Left lung (tissue), 10 donors: ENCODE measurements around the gene NPIPA1. TPM values are rescaled to one million over a fixed set of nuclear protein-coding genes. Genes with fewer than 3 reads are reported as not detected.
"Not testable (repeated sequence)": the region's sequence is repeated elsewhere in the genome, so short reads cannot be mapped to it uniquely, and the experiment has no call there.

Source experiments
- ATAC-seq: fragments of 200-7000 bp; cut with Tn5 transposase; one replicate; pipeline ENCODE4 v1.9.1; 2020; ENCODE audit warnings: moderate library complexity
- DNase-seq, 4 donors: peaks; one replicate each; pipeline ENCODE4 v3.0.0-alpha.2; 2013 to 2020
- H3K27ac ChIP-seq, 2 donors: fragments of 200-600 bp; sonication (generic) in 1 of 2; one replicate each; pipeline versions ENCODE4 v1.5.0 to v1.8.0; 2020 to 2021
- H3K27me3 ChIP-seq, 2 donors: fragments of 200-600 bp; sonication (generic) in 1 of 2; one replicate each; pipeline versions ENCODE4 v1.5.0 to v1.8.0; 2020 to 2021
- H3K36me3 ChIP-seq, 2 donors: fragments of 200-600 bp; sonication (generic) in 1 of 2; one replicate each; pipeline versions ENCODE4 v1.5.0 to v1.8.0; 2020 to 2021
- H3K4me1 ChIP-seq, 2 donors: fragments of 200-600 bp; one replicate each; pipeline ENCODE4 v1.8.0; 2021
- H3K4me3 ChIP-seq, 2 donors: fragments of 200-600 bp; sonication (generic) in 1 of 2; one replicate each; pipeline versions ENCODE4 v1.5.0 to v1.8.0; 2020 to 2021; ENCODE audit warnings: mild to moderate bottlenecking in 1 of 2
- H3K9me3 ChIP-seq, 2 donors: fragments of 200-600 bp; sonication (generic) in 1 of 2; one replicate each; pipeline versions ENCODE4 v1.5.0 to v1.8.0; 2020 to 2021
- intact Hi-C, 2 donors: fragments of 100-400 bp; cut with DNase I; formaldehyde crosslinking; loops; one replicate each; pipeline versions ENCODE4 v1.11.2 to v1.14.2; 2022
- polyA plus RNA-seq, 6 donors: library from polyadenylated mRNA; unstranded; fragments of 120-200 nt; gene quantifications; one replicate each; pipeline ENCODE4 v1.2.1, GENCODE V29; 2013; ENCODE audit not compliant: insufficient read length in 6 of 6
- total RNA-seq, 2 donors: library from RNA; stranded (reverse); fragmentation: NEBNext Ultra II Directional; extraction: Animal tissue kit (Norgen Biotek cat#: 25700); gene quantifications; one replicate each; pipeline ENCODE4 v1.2.1, GENCODE V29; 2021
- TF ChIP-seq, protein P1 (sequence below), 2 donors: fragments of 200-600 bp; sonication (generic) in 1 of 2; IDR thresholded peaks; one replicate each; pipeline versions ENCODE4 v1.5.0 to v1.8.0; 2021; ENCODE audit warnings: antibody characterized with exemption in 2 of 2
- donor health status: DM: no; HTN: yes; CAD: no.
- donor health status: DM: no; HTN: no; CAD: no.

Gene NPIPA1
- total and polyA plus RNA-seq, 8 donors = 79.2 to 217 (median 144) TPM

DNA sequence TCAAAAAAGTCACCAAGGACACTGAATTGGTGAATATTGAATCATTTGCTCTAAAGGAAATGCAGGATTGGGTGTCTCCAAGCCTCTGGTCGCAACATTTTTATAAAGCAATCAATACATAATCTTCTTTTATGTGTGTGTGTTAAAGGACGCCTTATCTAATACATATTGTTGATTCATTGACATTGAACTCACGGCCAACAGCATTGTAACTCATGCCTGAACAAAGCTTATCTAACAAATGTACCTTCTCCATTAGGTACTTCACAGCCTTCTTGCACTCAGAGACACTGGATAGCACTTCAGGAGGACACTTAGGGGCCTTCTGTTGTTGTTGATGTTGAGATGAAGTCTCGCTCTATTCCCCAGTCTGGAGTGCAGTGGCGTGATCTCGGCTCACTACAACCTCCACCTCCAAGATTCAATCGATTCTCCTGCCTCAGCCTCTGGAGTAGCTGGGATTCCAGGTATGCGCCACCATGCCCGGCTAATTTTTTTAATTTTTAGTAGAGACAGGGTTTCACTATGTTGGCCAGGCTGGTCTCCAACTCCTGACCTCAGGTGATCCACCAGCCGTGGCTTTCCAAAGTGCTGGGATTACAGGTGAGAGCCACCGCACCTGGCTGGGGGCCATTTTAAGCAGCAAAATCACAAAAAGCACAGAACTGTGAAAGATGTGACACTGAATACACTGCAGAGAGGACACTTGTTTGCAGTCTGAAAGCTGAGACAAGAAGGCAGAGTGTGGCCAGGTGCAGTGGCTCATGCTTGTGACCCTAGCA is 24.4 kb downstream of the NPIPA1 start:
- H3K27ac ChIP-seq = no peak overlapping the region
- H3K36me3 ChIP-seq = no peaks in the 10 kb centered on the region
- no peak overlapping the region for H3K4me3 ChIP-seq
- H3K9me3 ChIP-seq = no peaks in the 10 kb centered on the region
- no peaks in the 10 kb centered on the region for H3K27me3 ChIP-seq
- TF ChIP-seq, protein P1, sequence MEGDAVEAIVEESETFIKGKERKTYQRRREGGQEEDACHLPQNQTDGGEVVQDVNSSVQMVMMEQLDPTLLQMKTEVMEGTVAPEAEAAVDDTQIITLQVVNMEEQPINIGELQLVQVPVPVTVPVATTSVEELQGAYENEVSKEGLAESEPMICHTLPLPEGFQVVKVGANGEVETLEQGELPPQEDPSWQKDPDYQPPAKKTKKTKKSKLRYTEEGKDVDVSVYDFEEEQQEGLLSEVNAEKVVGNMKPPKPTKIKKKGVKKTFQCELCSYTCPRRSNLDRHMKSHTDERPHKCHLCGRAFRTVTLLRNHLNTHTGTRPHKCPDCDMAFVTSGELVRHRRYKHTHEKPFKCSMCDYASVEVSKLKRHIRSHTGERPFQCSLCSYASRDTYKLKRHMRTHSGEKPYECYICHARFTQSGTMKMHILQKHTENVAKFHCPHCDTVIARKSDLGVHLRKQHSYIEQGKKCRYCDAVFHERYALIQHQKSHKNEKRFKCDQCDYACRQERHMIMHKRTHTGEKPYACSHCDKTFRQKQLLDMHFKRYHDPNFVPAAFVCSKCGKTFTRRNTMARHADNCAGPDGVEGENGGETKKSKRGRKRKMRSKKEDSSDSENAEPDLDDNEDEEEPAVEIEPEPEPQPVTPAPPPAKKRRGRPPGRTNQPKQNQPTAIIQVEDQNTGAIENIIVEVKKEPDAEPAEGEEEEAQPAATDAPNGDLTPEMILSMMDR (IDR thresholded peaks at IDR 0.05) = no peak
- H3K4me1 ChIP-seq = peaks cover 0 to 6% of the 10 kb centered on the region in 2 donors
- DNase-seq = no peak
- intact Hi-C loops = no loop called here
- no peak for ATAC-seq

GRCh38 chr16:14963281-14964173 is 26.3 kb downstream of the NPIPA1 start:
- TF ChIP-seq, protein P1 (IDR thresholded peaks at IDR 0.05) = no peak
- no peaks in the 10 kb centered on the region for H3K27me3 ChIP-seq
- no peaks in the 10 kb centered on the region for H3K36me3 ChIP-seq
- DNase-seq = no peak
- no peak for ATAC-seq
- H3K9me3 ChIP-seq = no peaks in the 10 kb centered on the region
- H3K4me3 ChIP-seq = no peak overlapping the region
- intact Hi-C loops = no loop called here
- peaks cover 0 to 6% of the 10 kb centered on the region in 2 donors for H3K4me1 ChIP-seq
- no peak overlapping the region for H3K27ac ChIP-seq

DNA sequence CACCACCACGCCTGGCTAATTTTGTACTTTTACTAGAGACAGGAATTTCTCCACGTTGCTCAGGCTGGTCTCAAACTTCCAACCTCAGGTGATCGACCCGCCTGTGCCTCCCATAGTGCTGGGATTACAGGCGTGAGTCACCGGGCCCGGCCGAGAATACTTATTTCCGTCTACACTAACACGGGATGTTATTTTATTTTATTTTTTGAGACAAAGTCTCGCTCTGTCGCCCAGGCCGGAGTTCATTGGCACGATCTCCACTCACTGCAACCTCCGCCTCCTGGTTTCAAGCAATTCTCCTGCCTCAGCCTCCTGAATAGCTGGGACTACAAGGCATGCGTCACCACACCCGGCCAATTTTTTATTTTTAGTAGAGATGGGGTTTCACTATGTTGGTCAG is 28.1 kb downstream of the NPIPA1 start:
- Histone ChIP-seq H3K36me3 (no peaks in the 10 kb centered on the region), H3K27me3 (no peaks in the 10 kb centered on the region), H3K4me1 (no peaks in the 10 kb centered on the region), H3K4me3 (no peak overlapping the region), H3K9me3 (no peaks in the 10 kb centered on the region), H3K27ac (no peak overlapping the region)
- TF ChIP-seq, protein P1 (IDR thresholded peaks at IDR 0.05) = no peak
- ATAC-seq (no peak), DNase-seq (no peak)
- intact Hi-C loops = no loop called here

DNA sequence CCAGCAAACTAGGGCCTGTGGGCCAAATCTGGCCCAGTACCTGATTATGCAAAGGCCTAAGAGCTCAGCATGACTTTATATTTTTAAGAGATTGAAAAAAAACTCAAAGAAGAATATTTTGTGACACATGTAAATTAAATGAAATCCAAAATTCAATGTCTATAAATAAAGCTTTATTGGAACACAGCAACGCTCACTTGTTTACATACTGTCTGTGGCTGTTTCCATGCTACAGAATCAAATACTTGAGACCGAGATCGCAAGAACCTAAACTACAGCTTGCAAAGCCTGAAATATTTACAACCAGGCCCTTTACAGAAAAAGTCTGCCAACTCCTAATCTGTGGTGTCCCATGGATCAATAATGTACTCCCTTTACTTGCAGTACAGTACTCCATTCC is 32.6 kb downstream of the NPIPA1 start:
- H3K36me3 ChIP-seq, intact Hi-C loops, DNase-seq, H3K27me3 ChIP-seq, H3K4me3 ChIP-seq, H3K4me1 ChIP-seq, H3K27ac ChIP-seq, ATAC-seq, H3K9me3 ChIP-seq: not testable (repeated sequence)

DNA sequence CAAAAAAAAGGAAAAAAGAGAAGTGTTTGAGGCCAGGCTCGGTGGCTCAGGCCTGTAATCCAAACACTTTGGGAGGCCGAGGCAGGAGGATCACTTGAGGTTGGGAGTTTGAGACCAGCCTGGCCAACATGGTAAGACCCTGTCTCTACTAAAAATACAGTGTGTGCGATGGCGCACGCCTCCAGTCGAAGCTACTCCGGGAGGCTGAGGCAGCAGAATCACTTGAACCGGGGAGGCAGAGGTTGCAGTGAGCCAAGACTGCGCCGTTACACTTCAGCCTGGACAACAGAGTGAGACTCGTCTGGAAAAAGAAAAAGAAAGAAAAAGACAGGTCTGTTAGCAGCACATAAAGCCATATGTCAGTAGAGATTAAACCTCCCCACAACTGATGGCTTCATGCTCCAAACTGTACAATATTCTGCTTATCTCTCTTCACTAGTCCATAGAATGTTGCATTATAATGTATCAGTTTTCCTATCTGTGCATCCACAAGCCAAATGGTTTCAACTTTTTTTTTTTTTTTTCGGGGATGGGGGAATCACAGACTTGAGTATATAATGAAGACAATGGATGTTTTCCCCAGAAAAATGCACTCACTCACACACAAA is 34.5 kb downstream of the NPIPA1 start:
- H3K27me3 ChIP-seq, H3K4me3 ChIP-seq, intact Hi-C loops, H3K27ac ChIP-seq, DNase-seq, H3K9me3 ChIP-seq, H3K36me3 ChIP-seq, ATAC-seq: not testable (repeated sequence)
- H3K4me1 ChIP-seq = peaks cover 0 to 19% of the 10 kb centered on the region in 2 donors

DNA sequence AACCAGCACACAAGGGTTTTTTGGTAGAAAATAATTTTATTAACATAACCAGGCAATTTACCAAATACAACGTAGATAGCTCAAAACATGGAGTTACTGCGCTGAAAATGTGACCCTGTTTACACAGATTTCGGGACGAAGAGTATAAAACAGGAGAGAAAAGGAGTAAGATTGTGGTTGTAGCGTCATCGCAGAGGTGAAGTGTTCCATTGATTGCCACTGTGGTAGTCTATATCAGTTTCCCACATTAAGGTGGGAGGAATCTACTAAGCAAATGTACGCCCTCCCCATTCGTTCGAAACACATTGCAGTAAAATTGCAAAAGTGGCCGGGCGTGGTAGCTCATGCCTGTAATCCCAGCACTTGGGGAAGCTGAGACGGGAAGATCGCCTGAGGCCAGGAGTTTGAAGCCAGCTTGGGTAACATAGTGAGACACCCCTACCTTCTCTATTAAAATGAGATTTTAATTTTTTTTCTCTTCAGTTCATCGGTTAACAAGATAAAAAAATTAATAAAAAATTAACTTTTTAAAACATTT is 36.6 kb downstream of the NPIPA1 start:
- DNase-seq, H3K36me3 ChIP-seq, ATAC-seq, intact Hi-C loops, H3K27me3 ChIP-seq, H3K9me3 ChIP-seq: not testable (repeated sequence)
- peak overlapping the region; percentile 92 to 95 for H3K27ac ChIP-seq
- peak overlapping the region; percentile 78 to 99 for H3K4me3 ChIP-seq
- H3K4me1 ChIP-seq = peaks cover 0 to 29% of the 10 kb centered on the region in 2 donors

GRCh38 chr16:14974331-14974655 is 37.0 kb downstream of the NPIPA1 start:
- ATAC-seq, H3K36me3 ChIP-seq, H3K9me3 ChIP-seq, H3K27me3 ChIP-seq, intact Hi-C loops: not testable (repeated sequence)
- peak overlapping the region; percentile 78 to 99 for H3K4me3 ChIP-seq
- peak overlapping the region; percentile 92 to 95 for H3K27ac ChIP-seq
- DNase-seq = peak in 1 of 4 donors; percentile 28
- peaks cover 0 to 33% of the 10 kb centered on the region in 2 donors for H3K4me1 ChIP-seq

DNA sequence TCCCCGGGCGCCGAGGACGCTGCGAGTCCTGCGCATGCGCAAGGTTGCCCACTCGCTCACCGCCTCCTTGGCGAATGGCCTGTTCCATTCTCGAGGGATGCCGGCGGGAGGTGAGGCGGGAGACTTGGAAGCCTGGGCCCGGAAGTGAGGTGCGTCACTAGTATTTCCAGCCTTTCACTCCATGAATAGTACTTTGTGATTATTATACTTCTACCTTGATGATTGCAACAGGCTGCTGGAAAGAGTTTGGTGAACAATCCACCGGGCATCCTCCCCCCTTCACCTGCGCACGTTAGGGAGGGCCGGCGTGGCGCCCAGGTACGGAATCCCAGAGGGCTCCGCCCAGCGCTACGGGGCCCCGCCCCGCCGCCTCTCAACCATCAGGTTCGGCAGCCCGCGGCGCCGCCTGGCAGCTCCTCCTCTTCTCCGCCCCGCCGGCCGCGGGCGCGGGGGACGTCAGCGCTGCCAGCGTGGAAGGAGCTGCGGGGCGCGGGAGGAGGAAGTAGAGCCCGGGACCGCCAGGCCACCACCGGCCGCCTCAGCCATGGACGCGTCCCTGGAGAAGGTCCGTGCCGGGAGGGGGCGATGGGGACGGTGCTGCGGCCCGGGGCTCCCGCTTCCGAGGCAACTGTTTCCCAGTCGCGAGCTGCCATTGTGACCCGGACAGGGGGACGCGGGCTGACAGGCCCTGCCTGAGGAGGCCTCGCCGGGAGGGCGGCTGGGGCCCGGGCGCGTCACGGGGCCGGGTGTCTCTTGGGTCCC is 37.6 kb downstream of the NPIPA1 start, which contains the start of gene PDXDC1:
PDXDC1 (plus strand) TSS at position 371 of the 762 bp plus-strand sequence; CDS start at position 545, 174 bp downstream.
- not testable (repeated sequence) for H3K36me3 ChIP-seq
- H3K4me3 ChIP-seq = peak within 1 kb of the TSS; percentile 78 to 99
- DNase-seq = peak; percentile 83 to 100 (median 95)

More for the DNA sequence above, 37.6 kb downstream of the NPIPA1 start, which contains the start of gene PDXDC1:
- Histone ChIP-seq H3K27ac (peak within 1 kb of the TSS; percentile 92 to 95), H3K4me1 (peaks cover 0 to 36% of the 10 kb centered on the region in 2 donors)
- ATAC-seq = peak; percentile 96
- intact Hi-C loops, H3K27me3 ChIP-seq, H3K9me3 ChIP-seq: not testable (repeated sequence)
